ENCODE measurements around the gene SLC35F1. TPM values are rescaled to one million over a fixed set of nuclear protein-coding genes. Genes with fewer than 3 reads are reported as not detected.

Gene SLC35F1
- total and polyA plus RNA-seq, 2 experiments from 2014 or later, result not detected

DNA sequence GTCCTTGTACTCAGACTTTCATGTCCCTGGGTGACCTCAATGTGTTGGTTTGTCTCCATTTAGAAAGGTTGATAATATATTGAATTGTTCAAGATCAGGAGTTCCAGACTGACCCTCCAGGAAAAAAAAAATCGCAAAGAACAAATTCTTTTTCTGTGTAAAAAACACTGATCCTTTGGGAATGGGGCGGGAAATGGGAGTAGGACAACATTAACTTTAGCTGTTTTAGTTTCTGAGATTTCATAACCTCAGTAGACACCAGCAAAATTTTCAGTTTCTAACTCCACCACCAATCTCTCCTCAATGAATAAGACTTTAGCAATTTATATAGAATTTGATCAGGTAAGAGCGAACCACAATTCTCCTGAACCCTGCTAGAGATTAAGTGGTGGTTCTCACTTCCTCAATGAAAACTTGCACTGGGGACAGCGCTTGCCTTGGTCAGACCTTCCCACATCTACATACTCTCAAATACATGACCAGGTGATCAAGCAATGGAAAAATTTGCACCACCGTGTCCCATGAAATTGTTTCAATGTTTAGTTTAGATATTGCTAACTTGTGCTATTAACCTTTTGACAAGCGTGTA, 409.8 kb downstream of the SLC35F1 start:
- no peaks in the 10 kb centered on the region for H3K9me3 ChIP-seq (ENCODE audit: low read depth)
- no peaks in the 10 kb centered on the region for H3K27me3 ChIP-seq (replicated peaks; ENCODE audit: insufficient read depth)
- no peaks in the 10 kb centered on the region for H3K79me2 ChIP-seq (ENCODE audit: insufficient read depth)
- no peaks in the 10 kb centered on the region for H3K9me2 ChIP-seq (ENCODE audit: insufficient read depth)
- in situ Hi-C loops (cut with MboI), result no loop called here
- no peak overlapping the region for H3K4me3 ChIP-seq
- H2AFZ ChIP-seq, result no peak overlapping the region
- no peaks in the 10 kb centered on the region for H3K4me1 ChIP-seq (ENCODE audit: insufficient read depth)
- no peaks in the 10 kb centered on the region for H4K20me1 ChIP-seq (ENCODE audit: insufficient read depth)
- no peak overlapping the region for H3K4me2 ChIP-seq (ENCODE audit: unreplicated experiment)
- DNase-seq, result no peak
- TF ChIP-seq EZH2 (IDR thresholded peaks at IDR 0.05; ENCODE audit: insufficient read depth, poor library complexity, severe bottlenecking) (no peak), EZH2phosphoT487 (IDR thresholded peaks at IDR 0.05; ENCODE audit: insufficient read depth, low read depth) (no peak)
- H3F3A ChIP-seq (ENCODE audit: insufficient read depth), result no peaks in the 10 kb centered on the region
- no peak overlapping the region for H3K9ac ChIP-seq
- 76 to 77% methylated on average over 6 of the region's 6 CpGs for WGBS, 2 experiments (ENCODE audit: low coverage in 1 of 2, low lambda C conversion rate in 2 of 2, missing lambda C conversion rate in 2 of 2)
- H3K27ac ChIP-seq, result no peak overlapping the region
- no peaks in the 10 kb centered on the region for H3K36me3 ChIP-seq (ENCODE audit: low read depth)

- no peak overlapping the region for H3K27ac ChIP-seq
- in situ Hi-C loops (cut with MboI), result no loop called here
- no peaks in the 10 kb centered on the region for H3K79me2 ChIP-seq (ENCODE audit: insufficient read depth)
- peak; percentile 46 for DNase-seq
- no peaks in the 10 kb centered on the region for H4K20me1 ChIP-seq (ENCODE audit: insufficient read depth)
- H3K4me3 ChIP-seq, result no peak overlapping the region
- H2AFZ ChIP-seq, result no peak overlapping the region
- H3K4me1 ChIP-seq (ENCODE audit: insufficient read depth), result no peaks in the 10 kb centered on the region
- no peaks in the 10 kb centered on the region for H3F3A ChIP-seq (ENCODE audit: insufficient read depth)
- H3K27me3 ChIP-seq (replicated peaks; ENCODE audit: insufficient read depth), result no peaks in the 10 kb centered on the region
- H3K4me2 ChIP-seq (ENCODE audit: unreplicated experiment), result no peak overlapping the region
- TF ChIP-seq EZH2 (IDR thresholded peaks at IDR 0.05; ENCODE audit: insufficient read depth, poor library complexity, severe bottlenecking) (no peak), EZH2phosphoT487 (IDR thresholded peaks at IDR 0.05; ENCODE audit: insufficient read depth, low read depth) (no peak)
- no peaks in the 10 kb centered on the region for H3K9me2 ChIP-seq (ENCODE audit: insufficient read depth)
- WGBS, 2 experiments (ENCODE audit: low coverage in 1 of 2, low lambda C conversion rate in 2 of 2, missing lambda C conversion rate in 2 of 2), result 7 to 12% methylated on average over 4 of the region's 4 CpGs
- no peak overlapping the region for H3K9ac ChIP-seq
- H3K36me3 ChIP-seq (ENCODE audit: low read depth), result no peaks in the 10 kb centered on the region
- no peaks in the 10 kb centered on the region for H3K9me3 ChIP-seq (ENCODE audit: low read depth)
Measured at GRCh38 chr6:118317581-118318563, 410.8 kb downstream of the SLC35F1 start.

- H3K79me2 ChIP-seq (ENCODE audit: insufficient read depth), result no peaks in the 10 kb centered on the region
- no peaks in the 10 kb centered on the region for H3K9me3 ChIP-seq (ENCODE audit: low read depth)
- no peak for DNase-seq
- H3F3A ChIP-seq (ENCODE audit: insufficient read depth), result no peaks in the 10 kb centered on the region
- no peak overlapping the region for H3K9ac ChIP-seq
- in situ Hi-C loops (cut with MboI), result no loop called here
- no peak overlapping the region for H3K4me2 ChIP-seq (ENCODE audit: unreplicated experiment)
- H2AFZ ChIP-seq, result no peak overlapping the region
- H3K36me3 ChIP-seq (ENCODE audit: low read depth), result no peaks in the 10 kb centered on the region
- H3K27ac ChIP-seq, result no peak overlapping the region
- no peak for TF ChIP-seq EZH2phosphoT487 (IDR thresholded peaks at IDR 0.05; ENCODE audit: insufficient read depth, low read depth)
- no peak for TF ChIP-seq EZH2 (IDR thresholded peaks at IDR 0.05; ENCODE audit: insufficient read depth, poor library complexity, severe bottlenecking)
- no peaks in the 10 kb centered on the region for H3K4me1 ChIP-seq (ENCODE audit: insufficient read depth)
- H4K20me1 ChIP-seq (ENCODE audit: insufficient read depth), result no peaks in the 10 kb centered on the region
- H3K4me3 ChIP-seq, result no peak overlapping the region
- no peaks in the 10 kb centered on the region for H3K27me3 ChIP-seq (replicated peaks; ENCODE audit: insufficient read depth)
- no peaks in the 10 kb centered on the region for H3K9me2 ChIP-seq (ENCODE audit: insufficient read depth)
- WGBS, 2 experiments (ENCODE audit: low coverage in 1 of 2, low lambda C conversion rate in 2 of 2, missing lambda C conversion rate in 2 of 2), result 36 to 38% methylated on average over 3 of the region's 3 CpGs
Measured at GRCh38 chr6:118318648-118319047, 411.6 kb downstream of the SLC35F1 start.

DNA sequence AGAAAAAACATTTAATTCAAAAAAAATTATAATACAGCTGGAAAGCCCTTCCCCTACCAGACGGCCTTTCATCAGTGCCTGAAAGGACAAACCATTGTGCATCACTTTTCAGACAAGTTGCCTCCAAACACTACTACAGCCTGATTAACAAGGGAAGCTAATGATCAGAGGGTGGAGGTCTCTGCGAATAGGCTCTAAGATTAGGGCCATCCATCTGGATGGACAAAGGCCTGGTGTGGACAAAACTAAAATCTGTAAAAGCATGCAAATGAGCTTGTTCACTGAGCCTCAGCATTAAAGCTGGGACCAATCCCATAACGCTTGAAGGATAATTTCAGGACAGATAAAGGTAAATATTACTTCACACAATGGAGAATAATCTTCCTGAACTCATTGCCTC, 412.4 kb downstream of the SLC35F1 start:
- H4K20me1 ChIP-seq (ENCODE audit: insufficient read depth), result no peaks in the 10 kb centered on the region
- 74 to 76% methylated on average over 3 of the region's 3 CpGs for WGBS, 2 experiments (ENCODE audit: low coverage in 1 of 2, low lambda C conversion rate in 2 of 2, missing lambda C conversion rate in 2 of 2)
- no peaks in the 10 kb centered on the region for H3K4me1 ChIP-seq (ENCODE audit: insufficient read depth)
- no peaks in the 10 kb centered on the region for H3K79me2 ChIP-seq (ENCODE audit: insufficient read depth)
- H3K9me3 ChIP-seq (ENCODE audit: low read depth), result no peaks in the 10 kb centered on the region
- no peak overlapping the region for H3K9ac ChIP-seq
- no peaks in the 10 kb centered on the region for H3K9me2 ChIP-seq (ENCODE audit: insufficient read depth)
- no peak for TF ChIP-seq EZH2phosphoT487 (IDR thresholded peaks at IDR 0.05; ENCODE audit: insufficient read depth, low read depth)
- no peak for TF ChIP-seq EZH2 (IDR thresholded peaks at IDR 0.05; ENCODE audit: insufficient read depth, poor library complexity, severe bottlenecking)
- H3K36me3 ChIP-seq (ENCODE audit: low read depth), result no peaks in the 10 kb centered on the region
- H3K4me3 ChIP-seq, result no peak overlapping the region
- no peak overlapping the region for H3K27ac ChIP-seq
- no peak for DNase-seq
- H3K4me2 ChIP-seq (ENCODE audit: unreplicated experiment), result no peak overlapping the region
- in situ Hi-C loops (cut with MboI), result no loop called here
- H2AFZ ChIP-seq, result no peak overlapping the region
- no peaks in the 10 kb centered on the region for H3K27me3 ChIP-seq (replicated peaks; ENCODE audit: insufficient read depth)
- H3F3A ChIP-seq (ENCODE audit: insufficient read depth), result no peaks in the 10 kb centered on the region
